Stromal cell of bone marrow (primary cell): ENCODE data around the gene FOXN1.
"Not testable (repeated sequence)": the region's sequence is repeated elsewhere in the genome, so short reads cannot be mapped to it uniquely, and the experiment has no call there.

ENCODE experiments used
- DNase-seq: peaks from one replicate; pipeline ENCODE4 v3.0.0-alpha.2; 2012; ENCODE audit warnings: low read depth

Gene FOXN1

DNA sequence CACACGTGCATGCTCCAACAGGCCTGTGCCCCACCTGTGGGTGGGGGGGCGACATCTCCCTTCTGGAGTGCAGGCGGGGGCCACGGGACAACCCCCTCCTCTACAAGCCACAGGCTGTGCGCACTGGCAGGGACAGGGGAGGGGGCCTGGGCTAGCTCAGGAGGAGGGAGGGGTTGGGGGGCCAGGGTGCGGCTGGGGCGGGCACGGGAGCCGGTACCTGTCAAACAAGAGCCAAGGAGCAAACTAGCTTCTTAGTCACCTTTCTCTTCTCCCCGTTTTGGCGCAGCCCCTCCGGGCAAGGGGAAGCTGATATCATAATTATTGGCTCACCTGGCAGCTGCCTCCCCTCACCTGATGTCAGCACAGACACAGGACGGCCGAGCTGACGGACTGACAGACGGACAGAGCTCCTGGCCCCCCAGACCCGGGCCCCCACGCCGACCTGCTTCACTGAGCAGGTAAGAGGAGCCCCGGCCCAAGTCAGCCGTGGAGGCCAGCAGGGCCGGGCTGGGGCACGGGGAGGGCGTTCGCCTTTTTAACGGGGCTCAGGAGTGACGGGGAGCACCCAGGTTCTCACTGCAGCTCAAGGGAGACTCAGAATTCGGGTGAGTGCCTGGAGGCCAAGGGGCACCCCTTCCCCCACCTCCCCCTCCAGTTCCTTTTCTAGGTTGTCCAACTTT lies at the start of gene FOXN1:
Gene FOXN1 (plus strand): TSS at position 363 of the 680 bp plus-strand sequence. CDS start 17,622 bp downstream, outside the sequence.
- DNase-seq, result no peak

- DNase-seq, result no peak
Measured at GRCh38 chr17:28457890-28458289, 48.3 kb upstream of the FOXN1 start.

DNA sequence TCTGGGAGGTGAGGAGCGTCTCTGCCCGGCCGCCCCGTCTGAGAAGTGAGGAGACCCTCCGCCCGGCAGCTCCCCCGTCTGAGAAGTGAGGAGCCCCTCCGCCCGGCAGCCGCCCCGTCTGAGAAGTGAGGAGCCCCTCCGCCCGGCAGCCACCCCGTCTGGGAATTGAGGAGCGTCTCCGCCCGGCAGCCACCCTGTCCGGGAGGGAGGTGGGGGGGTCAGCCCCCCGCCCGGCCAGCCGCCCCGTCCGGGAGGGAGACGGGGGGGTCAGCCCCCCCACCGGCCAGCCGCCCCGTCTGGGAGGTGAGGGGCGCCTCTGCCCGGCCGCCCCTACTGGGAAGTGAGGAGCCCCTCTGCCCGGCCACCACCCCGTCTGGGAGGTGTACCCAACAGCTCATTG lies 47.3 kb upstream of the FOXN1 start:
- DNase-seq, result not testable (repeated sequence)

- DNase-seq, result no peak
Measured at GRCh38 chr17:28460901-28461300, 45.2 kb upstream of the FOXN1 start.

- DNase-seq, result no peak
Measured at GRCh38 chr17:28466001-28466400, 40.1 kb upstream of the FOXN1 start.

GRCh38 chr17:28466521-28467048 lies 39.6 kb upstream of the FOXN1 start:
- DNase-seq, result no peak

DNA sequence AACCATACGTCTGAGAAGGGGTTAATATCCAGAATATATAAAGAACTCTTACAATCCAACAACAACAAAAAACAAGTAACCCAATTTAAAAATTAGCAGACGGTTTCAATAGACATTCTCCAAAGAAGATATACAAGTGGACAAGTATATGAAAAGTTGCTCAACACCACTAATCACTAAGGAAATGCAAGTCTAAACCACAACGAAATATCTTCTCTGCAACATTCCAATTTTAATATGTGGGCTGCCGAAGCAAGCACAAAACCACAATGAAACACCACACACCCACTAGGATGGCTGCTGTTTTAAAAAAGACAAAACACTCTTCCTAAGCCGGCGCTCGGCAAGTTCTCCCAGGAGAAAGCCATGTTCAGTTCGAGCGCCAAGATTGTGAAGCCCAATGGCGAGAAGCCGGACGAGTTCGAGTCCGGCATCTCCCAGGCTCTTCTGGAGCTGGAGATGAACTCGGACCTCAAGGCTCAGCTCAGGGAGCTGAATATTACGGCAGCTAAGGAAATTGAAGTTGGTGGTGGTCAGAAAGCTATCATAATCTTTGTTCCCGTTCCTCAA lies 38.6 kb upstream of the FOXN1 start:
- peak; percentile 64 for DNase-seq

- not testable (repeated sequence) for DNase-seq
Measured at GRCh38 chr17:28468033-28468735, 38.0 kb upstream of the FOXN1 start.

DNA sequence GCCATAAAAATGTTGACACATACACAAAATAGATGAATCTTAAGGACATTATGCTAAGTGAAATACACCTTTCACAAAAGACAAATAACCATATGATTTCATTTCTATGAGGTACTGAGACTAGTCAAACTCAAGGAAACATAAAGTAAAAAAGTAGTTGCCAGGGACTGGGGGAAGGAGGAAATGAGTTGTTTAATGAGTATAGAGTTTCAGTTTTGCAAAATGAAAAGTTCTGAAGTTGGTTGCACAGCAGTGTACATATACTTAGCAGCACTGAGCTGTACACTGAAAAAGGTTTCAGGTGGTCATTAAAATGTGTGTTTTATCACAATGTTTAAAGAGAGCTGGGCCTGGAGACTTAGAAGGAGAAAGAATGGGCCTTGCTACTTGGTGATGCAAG lies 37.4 kb upstream of the FOXN1 start:
- no peak for DNase-seq

- no peak for DNase-seq
Measured at GRCh38 chr17:28469376-28469775, 36.8 kb upstream of the FOXN1 start.

GRCh38 chr17:28470266-28470913 lies 35.8 kb upstream of the FOXN1 start:
- no peak for DNase-seq

DNA sequence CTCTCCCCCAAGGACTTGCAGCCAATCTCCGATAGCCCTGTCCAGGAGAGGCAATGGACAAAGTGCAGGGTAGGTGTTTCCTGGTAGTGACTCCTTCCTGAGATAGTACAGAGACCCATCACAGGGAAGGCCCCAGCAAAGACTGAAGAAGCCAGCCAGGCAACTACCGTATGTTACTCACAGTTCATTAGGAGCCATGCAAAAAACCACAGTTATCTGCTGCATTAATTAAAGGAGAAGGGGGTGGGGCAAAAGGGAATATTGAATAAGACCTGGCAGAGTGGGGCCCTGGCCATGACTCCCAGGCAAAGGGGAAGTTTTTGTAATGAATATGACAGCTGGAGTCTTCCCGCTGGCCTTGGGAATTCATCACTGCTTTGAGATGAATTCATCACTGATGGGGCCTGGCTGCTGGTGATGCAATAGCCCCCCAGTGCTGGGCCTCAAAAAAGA lies 35.2 kb upstream of the FOXN1 start:
- DNase-seq, result no peak

DNA sequence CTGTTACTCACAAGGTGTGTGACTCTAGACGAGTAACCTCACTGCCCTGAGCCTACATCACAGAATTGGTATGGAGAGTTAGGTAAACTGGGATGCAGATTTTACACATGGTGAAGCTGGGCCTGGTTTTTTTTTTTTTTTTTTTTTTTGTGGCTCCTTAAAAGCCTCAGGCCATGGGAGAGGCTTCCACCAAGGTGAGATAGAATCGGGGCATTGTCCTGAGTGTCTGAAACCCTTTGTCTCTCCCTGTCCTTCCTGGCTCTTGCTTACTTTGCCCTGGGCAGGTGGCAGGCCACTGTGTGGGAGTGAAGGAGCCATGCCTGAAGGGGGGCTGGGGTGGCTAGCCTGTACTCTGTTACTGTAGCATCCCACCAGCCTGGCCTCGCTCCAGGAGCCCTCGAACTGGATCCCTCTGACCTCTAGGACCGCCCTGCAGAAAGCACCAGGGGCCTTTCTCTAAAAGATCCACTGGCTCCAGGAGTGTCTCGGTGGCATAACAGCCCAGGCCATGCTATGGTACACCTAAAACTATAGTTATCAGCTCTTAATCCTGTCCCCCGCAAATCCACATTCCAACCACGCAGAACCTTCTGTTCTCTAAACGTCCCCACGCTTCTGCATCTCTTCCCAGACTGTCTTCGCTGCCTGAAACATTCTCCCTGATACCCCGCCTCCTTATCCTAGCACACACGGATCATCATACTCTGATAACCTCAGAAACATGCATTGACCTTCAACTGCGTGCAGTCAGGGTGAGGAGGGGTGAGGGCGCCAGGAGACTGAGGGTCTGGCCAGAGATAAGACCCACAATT lies 34.4 kb upstream of the FOXN1 start:
- no peak for DNase-seq

- DNase-seq, result no peak
Measured at GRCh38 chr17:28472871-28473497, 33.2 kb upstream of the FOXN1 start.

DNA sequence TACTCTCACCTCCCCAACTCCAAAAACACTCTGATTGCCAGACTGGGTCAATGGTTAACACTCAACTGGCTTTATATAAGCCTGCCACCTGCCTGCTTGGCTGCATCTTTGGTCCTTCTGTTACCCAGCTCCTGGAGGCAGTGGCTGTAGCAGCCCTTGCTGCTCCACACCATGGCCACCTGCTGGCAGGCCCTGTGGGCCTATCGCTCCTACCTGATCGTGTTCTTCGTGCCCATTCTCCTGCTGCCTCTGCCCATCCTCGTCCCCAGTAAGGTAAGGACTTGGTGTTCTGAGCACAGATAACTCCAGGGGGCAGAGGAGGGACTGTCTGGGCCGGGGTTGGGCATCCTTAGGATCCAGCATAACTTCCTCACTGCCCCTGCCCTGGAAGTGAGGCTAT lies 32.6 kb upstream of the FOXN1 start, which contains the start of gene SLC13A2:
Gene SLC13A2 (plus strand): TSS at position 103 of the 400 bp plus-strand sequence. CDS start 69 bp downstream, at position 172.
- DNase-seq, result no peak

- DNase-seq, result no peak
Measured at GRCh38 chr17:28474111-28474531, 32.0 kb upstream of the FOXN1 start.

DNA sequence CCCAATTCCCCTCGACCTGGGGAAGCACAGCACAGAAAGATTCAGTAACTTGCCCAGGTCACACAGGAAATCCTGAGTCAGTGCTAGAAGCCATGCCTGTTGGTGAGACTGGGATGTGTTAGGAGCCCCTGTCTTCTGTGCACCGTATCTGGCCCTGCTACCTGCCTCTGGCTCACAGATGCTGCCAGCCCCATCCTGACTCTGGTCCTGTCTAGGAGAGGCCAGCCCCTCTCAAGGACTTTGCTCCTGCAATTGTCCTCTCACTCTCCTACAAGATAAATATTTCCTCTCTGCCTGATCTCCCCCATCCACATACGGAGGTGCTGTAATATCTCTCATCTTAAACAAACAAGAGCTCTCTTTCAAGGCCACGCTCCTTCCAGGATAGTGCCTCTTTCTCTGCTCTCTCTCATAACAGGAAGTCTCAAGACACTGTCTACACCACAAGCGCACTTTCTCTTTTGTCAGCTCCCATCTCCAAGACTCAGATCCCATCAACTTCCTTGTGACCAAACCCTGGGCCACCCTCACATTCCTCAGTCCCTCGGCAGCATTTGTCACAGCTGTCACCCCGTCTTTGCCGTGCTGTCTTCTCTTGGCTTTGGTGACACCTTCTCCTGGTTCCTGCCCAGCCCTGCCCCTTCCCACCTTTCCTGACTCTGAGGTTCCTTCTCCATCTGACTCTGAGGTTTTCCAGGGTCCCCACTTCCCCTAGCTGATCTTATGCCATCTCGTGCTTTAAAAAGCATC lies 30.8 kb upstream of the FOXN1 start:
- no peak for DNase-seq

GRCh38 chr17:28476076-28476865 lies 29.9 kb upstream of the FOXN1 start:
- no peak for DNase-seq

DNA sequence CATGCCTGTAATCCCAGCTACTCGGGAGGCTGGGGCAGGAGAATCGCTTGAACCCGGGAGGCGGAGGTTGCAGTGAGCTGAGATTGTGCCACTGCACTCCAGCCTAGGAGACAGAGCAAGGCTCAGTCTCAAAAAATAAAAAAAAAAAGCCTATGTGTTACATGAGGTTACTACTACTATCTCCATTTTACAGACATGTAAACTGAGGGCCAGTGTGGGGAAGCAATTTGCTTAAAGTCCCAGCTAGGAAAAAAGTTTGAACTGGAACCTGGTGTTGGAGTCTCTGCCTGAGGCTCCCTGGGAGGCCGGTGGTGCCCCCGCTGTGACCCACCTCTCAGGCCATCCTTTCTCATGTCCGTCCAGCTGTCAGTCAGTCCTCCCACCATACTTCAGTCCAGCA lies 28.2 kb upstream of the FOXN1 start:
- DNase-seq, result no peak
